HL-60/S4 (cell line): ENCODE results near the gene FAHD1.

Experiments
- in situ Hi-C: fragments of 300-500 bp; cut with MboI; formaldehyde crosslinking; loops from 2 replicates; pipeline ENCODE4 v1.14.3; 2022; ENCODE audit warnings: low sequenced_read_pairs

The FAHD1 gene

DNA sequence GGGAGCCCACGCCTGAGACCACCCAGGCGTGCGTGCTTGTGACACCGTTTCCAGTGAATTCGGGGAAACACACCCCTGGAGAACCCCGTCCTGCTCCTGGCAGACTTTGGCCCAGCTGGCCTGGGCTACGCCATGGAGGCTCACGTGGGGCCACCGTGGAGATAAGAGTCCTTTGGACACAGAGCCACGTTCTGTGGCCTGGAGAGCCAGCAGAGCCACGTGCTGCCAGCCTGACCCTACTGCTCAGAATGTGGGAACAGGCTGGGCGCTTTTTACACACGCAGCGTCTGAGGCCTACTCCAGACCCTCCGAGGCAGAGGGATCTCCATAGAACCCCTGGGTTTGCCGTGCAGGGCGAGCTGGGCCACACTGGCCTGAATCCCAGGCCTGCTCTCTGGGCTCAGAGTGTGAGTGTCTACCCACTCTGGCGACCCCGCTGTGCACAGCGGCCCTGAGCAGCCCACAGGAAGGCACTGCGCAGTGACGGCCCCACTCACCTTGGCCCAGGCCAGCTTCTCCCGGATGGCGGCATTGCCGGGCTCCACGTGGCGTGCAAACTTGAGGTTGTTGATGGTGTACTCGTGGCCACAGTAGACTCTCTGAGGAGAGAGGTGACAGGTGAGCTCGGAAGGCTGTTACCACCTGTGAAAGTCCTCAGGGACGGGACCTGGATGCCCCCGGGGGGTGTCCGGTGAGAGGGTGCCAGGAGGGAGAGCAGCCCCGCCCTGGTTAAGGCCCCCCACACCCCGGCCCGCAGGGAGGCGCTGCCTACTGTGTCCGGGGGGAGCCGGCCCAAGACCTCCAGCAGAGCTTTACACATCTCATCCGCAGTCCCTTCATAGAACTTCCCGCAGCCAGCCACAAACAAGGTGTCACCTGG, 10.4 kb upstream of the FAHD1 start:
- in situ Hi-C loops = no loop called here

DNA sequence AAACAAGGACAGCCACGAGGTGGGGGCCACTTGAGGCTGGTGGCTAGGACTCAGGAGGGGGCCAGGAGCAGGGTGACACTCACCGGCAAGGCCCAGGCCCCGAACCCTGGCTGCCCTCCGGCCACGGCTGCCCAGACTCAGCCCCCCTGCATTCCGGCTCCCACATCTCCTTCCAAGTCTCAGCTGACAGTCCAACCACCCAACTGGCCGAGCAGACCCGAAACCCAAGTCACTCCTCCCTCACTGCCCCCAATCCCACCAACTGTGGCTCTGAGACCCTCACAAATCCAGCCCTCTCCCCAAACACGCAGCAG, 9.8 kb upstream of the FAHD1 start:
- in situ Hi-C loops = no loop called here

GRCh38 chr16:1817716-1818115, 9.3 kb upstream of the FAHD1 start:
- in situ Hi-C loops = no loop called here

GRCh38 chr16:1818204-1818872, 8.7 kb upstream of the FAHD1 start:
- in situ Hi-C loops = no loop called here

DNA sequence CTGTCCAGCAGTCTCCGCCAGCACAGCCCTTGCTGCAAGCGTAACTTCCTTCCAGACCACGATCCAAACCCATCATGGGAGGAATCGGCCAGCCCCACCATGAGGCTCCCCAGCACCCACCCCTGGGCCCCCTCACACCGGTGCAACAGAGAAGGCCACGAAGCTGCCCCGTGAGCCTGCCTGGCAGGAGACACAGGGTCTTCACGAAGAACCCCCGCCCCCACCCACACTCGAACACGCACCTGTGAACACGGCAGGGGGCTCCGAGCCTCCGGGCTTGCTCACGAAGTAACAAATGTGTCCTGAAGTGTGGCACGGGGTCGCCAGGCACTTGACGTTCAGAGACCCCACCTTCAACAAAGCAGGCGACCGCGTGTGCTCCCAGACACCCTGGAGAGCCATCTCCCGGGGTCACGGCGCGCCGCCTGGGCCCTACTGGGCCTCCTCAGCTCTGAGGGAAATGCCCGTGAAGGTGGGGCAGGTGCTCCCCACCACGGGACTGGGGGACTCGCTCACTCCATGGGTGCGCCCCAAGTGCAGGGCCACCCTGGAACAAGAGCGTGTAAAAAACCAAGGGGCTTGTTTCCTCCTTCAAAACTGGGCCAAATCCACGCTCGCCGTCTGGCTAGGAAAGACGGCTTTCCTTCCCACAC, 8.0 kb upstream of the FAHD1 start:
- in situ Hi-C loops = no loop called here

DNA sequence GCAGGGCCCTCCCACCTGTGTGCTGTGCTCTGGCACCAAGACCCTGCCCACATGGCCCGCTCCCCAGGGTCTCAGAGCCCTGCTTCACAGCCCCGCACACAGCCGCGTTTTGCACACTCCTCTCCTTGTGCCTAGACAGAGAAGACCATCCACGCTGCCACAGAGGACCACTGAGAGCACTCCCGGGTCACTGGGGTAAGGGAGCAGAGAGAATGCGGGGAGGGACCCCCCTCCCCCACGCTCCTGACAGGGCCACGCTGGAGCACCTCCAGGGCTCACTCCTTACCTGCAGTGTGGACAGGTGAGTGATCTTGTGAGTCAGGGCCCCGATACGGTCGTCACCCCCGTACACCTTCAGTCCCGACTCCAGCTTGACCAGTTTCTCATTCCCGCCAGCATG, 7.4 kb upstream of the FAHD1 start:
- in situ Hi-C loops = no loop called here

GRCh38 chr16:1820096-1820945, 6.7 kb upstream of the FAHD1 start:
- in situ Hi-C loops = no loop called here

- in situ Hi-C loops = no loop called here
These were observed 6.1 kb upstream of the FAHD1 start for GRCh38 chr16:1820946-1821290.

DNA sequence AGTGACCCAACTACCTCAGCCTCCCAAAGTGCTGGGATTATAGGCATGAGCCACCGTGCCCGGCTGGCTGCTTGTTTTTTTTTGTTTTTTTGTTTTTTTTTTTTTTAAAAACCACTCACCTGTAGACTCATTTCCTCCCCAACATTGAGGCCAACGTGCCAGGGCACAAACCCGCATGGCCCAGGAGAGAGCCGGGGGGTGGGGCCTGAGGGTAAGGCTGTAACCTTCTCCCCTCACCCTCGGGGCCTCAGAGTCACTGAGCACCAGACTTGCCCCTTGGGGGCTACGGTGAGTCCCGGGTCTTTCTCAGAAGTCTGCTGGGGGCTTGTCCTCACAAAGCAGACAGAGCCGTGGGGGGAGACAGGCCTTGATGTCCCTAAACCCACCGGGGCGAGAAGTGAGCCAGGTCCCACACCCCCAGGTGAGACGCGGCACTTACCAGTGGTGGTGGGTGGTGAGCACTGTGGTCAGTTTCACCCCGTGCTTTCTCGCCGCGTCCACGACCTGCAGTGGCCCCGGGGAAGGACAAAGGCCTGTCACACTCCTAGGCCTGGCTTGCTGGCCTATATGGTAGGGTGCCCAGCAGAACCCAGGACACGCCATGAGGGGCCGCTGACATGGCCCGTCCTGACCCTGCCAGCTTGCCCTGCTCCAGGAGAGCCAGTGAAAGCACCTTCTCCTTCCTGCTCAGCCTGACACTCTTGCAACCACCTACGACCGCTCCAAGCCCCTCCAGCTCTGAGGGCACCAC, 5.0 kb upstream of the FAHD1 start:
- in situ Hi-C loops = no loop called here

DNA sequence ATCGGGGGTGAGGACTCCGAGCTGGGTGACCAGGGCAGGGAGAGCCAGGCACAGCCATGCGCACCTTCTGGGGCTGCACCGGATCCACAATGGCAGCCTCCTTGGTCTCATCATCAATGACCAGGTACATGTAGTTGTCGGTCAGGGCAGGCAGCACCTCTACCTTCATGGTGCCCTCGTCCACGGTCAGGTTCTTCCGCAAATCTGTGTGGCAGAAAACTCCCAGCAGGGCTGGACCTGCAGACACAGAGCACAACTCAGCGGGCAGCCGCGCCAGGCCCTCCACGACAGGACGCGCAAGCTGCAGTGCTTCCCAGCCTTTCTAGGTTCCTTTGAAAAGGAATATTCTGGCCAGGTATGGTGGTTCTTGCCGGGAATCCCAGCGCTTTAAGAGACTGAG, 4.2 kb upstream of the FAHD1 start:
- in situ Hi-C loops = no loop called here

DNA sequence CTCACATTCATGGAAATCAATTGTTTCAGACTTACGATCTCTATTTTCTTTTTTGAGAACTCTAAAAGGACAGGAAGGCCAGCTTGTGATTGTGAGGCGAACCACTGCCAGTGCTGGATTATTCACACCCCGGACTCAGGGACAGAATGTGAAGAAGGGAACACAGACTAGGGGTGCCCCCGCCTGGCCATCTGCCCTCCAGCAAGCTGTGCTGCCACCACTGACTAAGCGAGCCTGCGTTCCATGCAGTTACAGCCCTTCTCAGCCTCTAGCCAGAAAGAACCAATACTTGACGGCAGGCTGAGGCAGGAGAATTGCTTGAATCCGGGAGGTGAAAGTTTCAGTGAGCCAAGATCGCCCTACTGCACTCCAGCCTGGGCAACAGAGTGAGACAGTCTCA, 3.2 kb upstream of the FAHD1 start:
- in situ Hi-C loops = no loop called here

GRCh38 chr16:1825381-1825863, 1.6 kb upstream of the FAHD1 start:
- in situ Hi-C loops = no loop called here

- in situ Hi-C loops = no loop called here
These were observed 929 bp upstream of the FAHD1 start for GRCh38 chr16:1825864-1826690.

GRCh38 chr16:1828645-1829410, 1.8 kb downstream of the FAHD1 start:
- in situ Hi-C loops = no loop called here

GRCh38 chr16:1830213-1830612, 3.2 kb downstream of the FAHD1 start:
- in situ Hi-C loops = no loop called here

- in situ Hi-C loops = no loop called here
These were observed 4.4 kb downstream of the FAHD1 start for GRCh38 chr16:1831186-1832075.

- in situ Hi-C loops = no loop called here
These were observed 5.9 kb downstream of the FAHD1 start for GRCh38 chr16:1832838-1833454.
